Raji (cell line): ENCODE results near the gene UQCR11.

Experiments
- POLR2A ChIP-seq: IDR thresholded peaks from 2 replicates; pipeline ENCODE4 v1.6.1; 2011; ENCODE audit warnings: low read depth, low read length, control low read depth; ENCODE audit not compliant: insufficient read depth

Gene UQCR11

GRCh38 chr19:1605236-1606137 lies at the start of gene UQCR11:
Gene UQCR11 (minus strand): TSS chr19:1605462. CDS start chr19:1605409, 53 bp downstream.
- TF ChIP-seq POLR2A = peak; percentile 92

GRCh38 chr19:1654178-1654792 lies 49.0 kb upstream of the UQCR11 start:
- no peak for TF ChIP-seq POLR2A

- no peak for TF ChIP-seq POLR2A
Observed at GRCh38 chr19:1653300-1653628, 48.0 kb upstream of the UQCR11 start.

GRCh38 chr19:1652471-1653299 lies 47.4 kb upstream of the UQCR11 start, which contains the start of gene TCF3:
Gene TCF3 (minus strand): TSS chr19:1652615. CDS start chr19:1650248, 2,367 bp downstream.
- peak; percentile 41 for TF ChIP-seq POLR2A

GRCh38 chr19:1651568-1652291 lies 46.5 kb upstream of the UQCR11 start:
- no peak for TF ChIP-seq POLR2A

GRCh38 chr19:1650650-1651567 lies 45.6 kb upstream of the UQCR11 start:
- TF ChIP-seq POLR2A = peak; percentile 34

- no peak for TF ChIP-seq POLR2A
Observed at GRCh38 chr19:1649706-1650649, 44.7 kb upstream of the UQCR11 start.

GRCh38 chr19:1648920-1649541 lies 43.8 kb upstream of the UQCR11 start:
- peak; percentile 67 for TF ChIP-seq POLR2A

GRCh38 chr19:1648459-1648849 lies 43.2 kb upstream of the UQCR11 start:
- no peak for TF ChIP-seq POLR2A

GRCh38 chr19:1647501-1648458 lies 42.5 kb upstream of the UQCR11 start:
- TF ChIP-seq POLR2A = peak; percentile 39; the same call in 1 of the 2 replicates
